HG02763 (cell line): ENCODE measurements around the gene OR10P1.
"Not testable (repeated sequence)": the region's sequence is repeated elsewhere in the genome, so short reads cannot be mapped to it uniquely, and the experiment has no call there.

Source experiments
- ATAC-seq: cut with Tn5 transposase; IDR thresholded peaks from one replicate; pipeline ENCODE4 v1.9.1; 2021; ENCODE audit warnings: mild to moderate bottlenecking, moderate library complexity; ENCODE audit not compliant: unreplicated experiment

OR10P1 gene

DNA sequence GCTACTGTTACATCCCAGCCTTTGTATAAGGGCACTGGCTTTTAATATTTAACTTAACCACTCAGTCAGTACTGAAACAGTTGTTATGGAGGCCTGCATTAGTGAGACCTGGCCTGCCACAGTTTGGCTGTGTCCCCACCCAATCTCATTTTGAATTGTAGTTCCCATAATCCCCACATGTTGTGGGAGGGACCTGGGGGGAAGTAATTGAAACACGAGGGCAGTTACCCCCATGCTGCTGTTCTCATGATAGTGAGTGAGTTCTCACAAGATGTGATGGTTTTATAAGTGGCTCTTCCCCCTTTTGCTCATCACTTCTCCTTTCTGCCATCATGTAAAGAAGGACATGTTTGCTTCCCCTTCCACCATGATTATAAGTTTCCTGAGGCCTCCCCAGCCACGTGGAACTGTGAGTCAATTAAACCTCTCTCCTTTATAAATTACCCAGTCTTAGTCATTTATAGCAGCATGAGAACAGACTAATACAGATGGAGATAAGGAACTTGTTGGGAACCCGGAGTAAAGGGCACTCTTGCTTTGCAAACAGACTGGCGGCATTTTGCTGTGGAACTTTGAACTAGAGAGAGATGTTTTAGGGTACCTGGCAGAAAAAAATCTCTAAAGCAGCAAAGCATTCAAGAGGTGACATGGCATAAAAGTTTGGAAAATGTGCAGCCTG is 14.1 kb downstream of the OR10P1 start:
- ATAC-seq = not testable (repeated sequence)

- ATAC-seq = no peak
These were observed 14.6 kb downstream of the OR10P1 start for GRCh38 chr12:55651299-55651683.

GRCh38 chr12:55652352-55652751 is 15.7 kb downstream of the OR10P1 start:
- ATAC-seq = no peak

DNA sequence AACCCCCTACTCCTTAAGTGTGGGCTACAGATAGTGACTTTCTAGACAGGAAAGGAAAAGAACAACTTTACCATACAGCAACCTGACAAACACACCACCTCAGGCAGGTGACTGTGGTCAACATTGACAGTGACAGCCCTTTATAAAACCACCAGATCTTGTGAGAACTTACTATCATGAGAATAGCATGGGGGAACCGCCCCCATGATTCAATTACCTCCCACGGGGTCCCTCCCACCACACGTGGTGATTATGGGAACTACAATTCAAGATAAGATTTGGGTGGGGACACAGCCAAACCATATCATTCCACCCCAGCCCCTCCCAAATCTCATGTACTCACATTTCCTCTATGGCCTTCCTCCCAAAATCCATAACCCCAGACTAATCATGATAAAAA is 16.3 kb downstream of the OR10P1 start:
- no peak for ATAC-seq

DNA sequence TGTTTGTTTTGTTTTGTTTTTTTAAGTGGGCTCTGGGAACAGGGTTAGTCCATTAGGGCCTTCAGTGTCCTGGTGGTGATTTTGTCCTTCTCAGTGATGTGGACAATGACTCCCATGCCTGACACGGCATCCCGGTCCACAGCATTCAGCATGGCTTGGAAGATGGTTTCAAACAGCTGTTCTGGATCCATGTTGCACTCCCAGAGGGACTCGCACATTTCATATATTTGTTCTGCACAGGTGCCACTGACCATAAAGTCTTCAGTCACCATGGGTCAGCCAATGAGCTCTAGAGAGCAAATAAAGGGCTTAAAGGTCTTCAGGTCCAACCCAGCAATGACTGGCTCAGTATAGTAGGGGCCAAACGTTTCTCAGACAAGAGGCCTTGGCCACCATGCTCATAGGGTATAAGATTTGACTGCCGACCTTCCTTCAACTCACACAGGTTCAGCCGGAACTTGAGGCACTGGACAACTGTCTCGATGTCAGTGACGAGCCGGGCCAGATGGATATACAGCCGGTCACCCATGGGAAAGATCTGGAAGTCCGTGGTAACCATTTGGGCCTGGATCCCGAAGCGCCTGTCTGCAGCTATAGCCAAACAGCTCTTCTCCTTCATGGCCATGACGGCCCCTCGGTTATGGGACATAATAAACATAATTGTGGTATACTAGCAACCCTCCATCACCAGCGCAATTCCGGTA is 18.0 kb downstream of the OR10P1 start:
- no peak for ATAC-seq

- no peak for ATAC-seq
These were observed 20.5 kb downstream of the OR10P1 start for GRCh38 chr12:55657212-55657611.

- no peak for ATAC-seq
These were observed 21.5 kb downstream of the OR10P1 start for GRCh38 chr12:55658212-55658611.

DNA sequence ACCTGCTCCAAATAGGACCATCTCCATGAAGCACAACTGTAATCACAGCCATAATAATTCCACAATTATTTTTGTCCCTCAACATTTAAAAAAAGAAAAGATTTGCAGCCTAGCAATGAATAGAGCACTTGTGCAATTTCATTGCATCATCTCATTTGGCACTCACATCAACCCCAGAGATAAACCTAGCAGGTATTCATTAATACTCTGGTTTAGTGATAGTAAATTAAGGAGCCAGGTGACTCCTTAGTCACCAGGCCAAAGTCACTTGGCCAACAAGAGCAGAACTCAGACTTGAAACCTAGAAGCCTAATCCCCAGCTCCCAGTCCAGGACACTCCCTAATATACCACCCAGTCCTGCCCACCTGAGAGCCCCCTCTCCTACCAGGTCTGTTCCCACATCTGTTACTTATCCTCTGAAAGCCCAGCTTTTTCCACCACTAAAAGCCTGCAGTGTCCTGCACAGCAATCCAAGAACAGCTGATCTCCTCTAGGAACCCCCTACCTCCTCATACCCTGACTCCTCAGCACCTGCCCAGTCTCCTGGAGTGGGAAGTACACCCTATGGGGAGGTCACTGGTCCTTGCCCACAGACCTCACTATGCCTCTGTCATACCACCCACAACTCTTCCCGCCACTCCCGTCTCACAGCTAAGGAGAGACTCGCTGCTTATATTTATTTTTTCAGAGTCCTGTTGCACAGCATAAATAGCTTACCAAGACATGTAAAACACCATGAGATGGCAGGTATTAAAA is 22.1 kb downstream of the OR10P1 start:
- no peak for ATAC-seq

DNA sequence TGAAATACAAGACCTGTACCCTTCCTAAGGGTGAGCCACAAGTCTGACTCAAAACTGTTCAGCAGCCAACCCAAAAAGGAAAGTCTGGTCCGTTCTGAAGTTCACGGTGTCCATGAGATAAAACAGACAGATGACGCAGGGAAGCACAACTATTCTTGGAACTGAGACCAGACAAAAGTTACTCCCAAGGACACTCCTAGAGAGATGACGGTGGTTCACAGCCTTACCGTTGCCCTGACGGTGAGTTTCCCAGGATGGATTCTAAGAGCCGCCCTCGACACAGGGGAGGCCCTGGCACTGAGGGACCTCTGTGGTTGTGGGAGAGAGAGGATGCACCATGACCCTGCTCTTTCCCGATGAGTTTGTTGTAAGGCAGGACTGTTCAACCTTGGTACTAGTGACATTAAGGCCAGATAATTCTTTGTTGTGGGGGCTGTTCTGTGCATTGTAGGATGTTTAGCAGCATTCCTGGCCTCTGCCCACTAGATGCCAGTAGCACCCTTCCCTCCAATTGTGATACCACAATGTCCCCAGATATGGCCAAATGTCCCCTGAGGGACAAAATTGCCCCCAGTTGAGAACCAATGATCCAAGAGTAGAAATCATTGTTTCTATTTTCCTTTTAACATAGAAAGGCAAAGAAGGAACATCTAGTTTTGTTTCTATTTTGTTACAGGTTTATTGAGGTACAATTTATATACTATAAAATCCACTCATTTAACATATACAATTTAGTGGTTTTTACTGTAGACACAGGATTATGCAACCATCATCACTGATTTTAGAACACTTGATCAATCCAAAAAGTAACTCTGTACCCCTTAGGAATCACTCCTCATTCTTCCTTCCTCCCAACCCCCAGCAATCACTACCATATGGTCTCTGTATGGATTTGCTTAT is 23.0 kb downstream of the OR10P1 start:
- ATAC-seq = no peak

- no peak for ATAC-seq
These were observed 26.7 kb downstream of the OR10P1 start for GRCh38 chr12:55663391-55663790.

DNA sequence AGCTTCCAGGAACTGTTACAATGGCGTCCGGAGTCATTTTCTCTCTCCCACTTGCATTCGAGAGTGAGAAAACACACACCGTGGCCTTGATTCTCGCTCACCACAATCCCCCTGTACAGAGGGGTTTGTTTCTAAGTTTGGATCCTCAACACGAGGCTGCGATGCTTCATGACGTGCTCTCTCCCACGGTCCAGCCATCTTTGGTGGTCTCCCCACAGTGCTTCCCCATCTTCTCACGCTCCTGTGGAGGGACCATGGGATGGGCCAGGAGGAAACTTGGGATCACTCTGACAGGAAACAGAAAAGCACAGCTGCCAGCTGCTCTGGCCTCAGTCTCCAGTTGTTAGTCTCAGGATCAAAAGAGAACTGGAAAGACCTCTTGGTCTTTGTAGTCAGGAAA is 28.1 kb downstream of the OR10P1 start:
- ATAC-seq = no peak

DNA sequence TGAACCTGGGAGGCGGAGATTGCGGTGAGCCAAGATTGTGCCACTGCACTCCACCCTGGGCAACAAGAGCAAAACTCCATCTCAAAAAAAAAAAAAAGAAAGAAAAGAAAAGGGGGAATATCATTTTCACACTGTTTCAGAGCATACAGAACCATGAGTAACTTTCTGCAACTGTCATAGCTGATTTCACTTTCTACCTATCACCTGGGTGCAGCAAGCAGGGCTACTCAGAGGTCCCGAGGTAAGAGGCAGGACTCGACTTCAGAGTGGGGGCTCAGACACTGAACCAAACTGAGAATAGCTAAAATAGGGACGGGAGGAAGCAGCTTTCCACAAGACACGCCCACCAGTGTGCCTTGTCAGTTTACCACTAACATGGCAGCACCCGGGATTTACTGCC is 29.8 kb downstream of the OR10P1 start:
- no peak for ATAC-seq

DNA sequence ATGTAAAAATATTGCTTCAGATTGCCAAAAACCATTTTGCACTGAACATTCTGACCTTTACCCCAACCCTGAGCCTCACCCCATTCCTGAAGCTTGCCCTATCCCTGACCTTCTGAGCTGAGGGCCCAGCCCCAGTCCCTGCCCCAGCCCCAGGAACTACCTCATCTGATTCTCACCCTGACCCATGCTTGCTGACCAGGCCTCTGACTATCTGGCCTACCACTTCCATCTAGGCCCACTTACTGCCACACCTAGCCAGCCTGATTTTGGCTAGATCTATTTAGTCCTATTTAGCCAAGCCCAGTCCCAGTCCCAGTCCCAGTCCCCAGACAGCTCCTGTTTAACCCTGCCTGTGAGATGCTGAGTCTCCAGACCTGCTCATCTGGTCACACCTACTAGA is 33.6 kb downstream of the OR10P1 start:
- ATAC-seq = no peak

- no peak for ATAC-seq
These were observed 35.1 kb downstream of the OR10P1 start for GRCh38 chr12:55671746-55672145.

GRCh38 chr12:55673638-55674037 is 36.9 kb downstream of the OR10P1 start:
- ATAC-seq = peak; percentile 97

GRCh38 chr12:55675666-55676065 is 39.0 kb downstream of the OR10P1 start:
- no peak for ATAC-seq

- no peak for ATAC-seq
These were observed 40.0 kb downstream of the OR10P1 start for GRCh38 chr12:55676707-55677106.

GRCh38 chr12:55679691-55680090 is 43.0 kb downstream of the OR10P1 start:
- no peak for ATAC-seq

DNA sequence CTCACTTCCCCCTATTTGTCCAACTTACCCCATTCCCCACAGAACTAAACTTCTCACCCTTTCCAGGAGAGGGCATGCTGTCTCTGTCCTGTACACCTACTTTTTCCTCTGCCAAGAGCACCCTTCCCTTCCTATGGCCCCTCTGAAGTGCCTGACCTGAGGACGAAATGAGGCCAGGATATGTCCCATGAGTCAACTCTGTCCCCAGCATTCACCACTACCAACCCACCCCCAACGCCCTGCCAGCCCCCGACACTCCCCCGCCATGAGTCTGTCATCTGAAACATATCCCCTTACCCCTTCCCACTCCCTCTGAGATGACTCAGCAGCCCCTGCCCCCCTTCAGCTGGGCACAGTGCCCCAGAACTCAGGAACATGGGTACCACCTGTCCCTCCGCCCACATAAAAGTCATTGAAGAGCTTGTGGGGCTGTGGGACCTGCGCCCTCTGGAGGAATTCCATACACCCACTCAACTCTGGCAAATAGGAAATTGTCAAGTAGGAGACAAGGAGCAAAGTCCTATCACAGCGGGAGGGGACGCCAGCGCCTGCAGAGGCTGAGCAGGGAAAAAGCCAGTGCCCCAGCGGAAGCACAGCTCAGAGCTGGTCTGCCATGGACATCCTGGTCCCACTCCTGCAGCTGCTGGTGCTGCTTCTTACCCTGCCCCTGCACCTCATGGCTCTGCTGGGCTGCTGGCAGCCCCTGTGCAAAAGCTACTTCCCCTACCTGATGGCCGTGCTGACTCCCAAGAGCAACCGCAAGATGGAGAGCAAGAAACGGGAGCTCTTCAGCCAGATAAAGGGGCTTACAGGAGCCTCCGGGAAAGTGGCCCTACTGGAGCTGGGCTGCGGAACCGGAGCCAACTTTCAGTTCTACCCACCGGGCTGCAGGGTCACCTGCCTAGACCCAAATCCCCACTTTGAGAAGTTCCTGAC is 44.7 kb downstream of the OR10P1 start:
- ATAC-seq = no peak
